Endodermal cell (in vitro differentiated cells): ENCODE measurements around the gene SCIN. TPM values are rescaled to one million over a fixed set of nuclear protein-coding genes. Genes with fewer than 3 reads are reported as not detected.

Source experiments
- DNase-seq: peaks from one replicate; pipeline ENCODE4 v3.0.0-alpha.2; 2017
- H3K27ac ChIP-seq: 2 replicates; pipeline ENCODE4 v1.5.1; 2013; ENCODE audit warnings: mild to moderate bottlenecking, low read depth, low read length, moderate library complexity
- H3K27me3 ChIP-seq: 2 replicates; pipeline ENCODE4 v1.6.1; 2013; ENCODE audit warnings: mild to moderate bottlenecking, low read length, moderate library complexity; ENCODE audit not compliant: insufficient read depth, control insufficient read depth, poor library complexity, severe bottlenecking
- H3K36me3 ChIP-seq: 2 replicates; pipeline ENCODE4 v1.7.0; 2013; ENCODE audit warnings: mild to moderate bottlenecking, low read length, moderate library complexity; ENCODE audit not compliant: control insufficient read depth, insufficient read depth
- H3K4me1 ChIP-seq: one replicate; pipeline ENCODE4 v1.7.0; 2013; ENCODE audit warnings: low read length; ENCODE audit not compliant: control insufficient read depth, insufficient read depth
- H3K4me3 ChIP-seq: 2 replicates; pipeline ENCODE4 v1.5.1; 2013; ENCODE audit warnings: mild to moderate bottlenecking, low read length, moderate library complexity
- H3K9ac ChIP-seq: 2 replicates; pipeline ENCODE4 v1.6.1; 2013; ENCODE audit warnings: mild to moderate bottlenecking, low read length, moderate library complexity; ENCODE audit not compliant: poor library complexity, severe bottlenecking; ENCODE audit errors: extremely low read depth
- H3K9me3 ChIP-seq: 2 replicates; pipeline ENCODE4 v1.6.1; 2013; ENCODE audit warnings: mild to moderate bottlenecking, low read length, moderate library complexity; ENCODE audit not compliant: control insufficient read depth
- H3K27ac Mint-ChIP-seq: 2 replicates; pipeline ENCODE4 v1.8.0; 2020; ENCODE audit warnings: mixed read lengths
- H3K27me3 Mint-ChIP-seq: 2 replicates; pipeline ENCODE4 v1.8.0; 2021; ENCODE audit warnings: mild to moderate bottlenecking, mixed read lengths; ENCODE audit not compliant: insufficient read depth
- H3K36me3 Mint-ChIP-seq: 2 replicates; pipeline ENCODE4 v1.8.0; 2020; ENCODE audit warnings: low read depth, mixed read lengths
- H3K4me1 Mint-ChIP-seq: 2 replicates; pipeline ENCODE4 v1.8.0; 2020; ENCODE audit warnings: mixed read lengths
- H3K4me3 Mint-ChIP-seq: 2 replicates; pipeline ENCODE4 v1.8.0; 2020; ENCODE audit warnings: mild to moderate bottlenecking, moderate library complexity, mixed read lengths
- H3K9me3 Mint-ChIP-seq: 2 replicates; pipeline ENCODE4 v1.8.0; 2020; ENCODE audit warnings: mild to moderate bottlenecking, mixed read lengths
- WGBS, 2 experiments: methylation state at CpG; one replicate each; pipeline versions ENCODE4 v1.1.5 to v1.1.7; 2013; ENCODE audit warnings: missing lambda C conversion rate in 2 of 2, mixed read lengths in 1 of 2; ENCODE audit not compliant: insufficient coverage in 1 of 2, insufficient read length in 1 of 2; 5-methylcytosine and 5-hydroxymethylcytosine counted together
- total RNA-seq, 2 donors: library from RNA; stranded (reverse); fragmentation: NEBNext Ultra II Directional in 1 of 2; extraction: Animal tissue kit (Norgen Biotek cat#: 25700) in 1 of 2; gene quantifications; 2 replicates in 1 of 2; 3 replicates in 1 of 2; pipeline ENCODE4 v1.2.1, GENCODE V29; 2021
- TF ChIP-seq, protein P1 (sequence below): fragments of 200-600 bp; sonication (generic); conservative IDR thresholded peaks from 2 replicates; pipeline ENCODE4 v1.5.0; 2021; ENCODE audit warnings: antibody characterized with exemption, mild to moderate bottlenecking

Gene SCIN
- total RNA-seq, 2 donors from 2014 or later, result 0.15 TPM; not detected in 1

DNA sequence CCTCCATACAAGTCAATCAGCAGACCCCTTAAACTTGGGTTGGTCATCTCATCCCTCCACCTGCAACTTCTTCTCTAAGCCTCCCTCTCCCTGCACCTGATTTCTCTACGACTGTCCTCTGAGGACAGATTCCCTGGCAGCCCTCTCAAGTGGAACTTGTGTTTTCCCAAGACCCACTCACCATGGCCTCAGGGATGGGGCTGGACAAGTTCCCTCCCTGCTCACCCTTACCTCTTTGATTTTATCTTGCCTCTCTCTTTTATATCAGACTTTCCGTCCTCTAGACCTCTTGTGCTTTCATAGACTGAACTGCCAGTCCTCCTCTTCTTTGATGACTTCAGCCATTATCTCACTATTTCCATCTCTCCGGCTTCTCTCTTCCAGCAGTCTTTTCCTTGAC is 70.7 kb downstream of the SCIN start:
- H3K4me3 ChIP-seq, result no peak overlapping the region
- H3K4me3 Mint-ChIP-seq, result no peak overlapping the region
- H3K9me3 ChIP-seq, result no peaks in the 10 kb centered on the region
- no peaks in the 10 kb centered on the region for H3K36me3 ChIP-seq
- no peaks in the 10 kb centered on the region for H3K27me3 ChIP-seq
- no peak overlapping the region for H3K9ac ChIP-seq
- H3K4me1 ChIP-seq, result no peaks in the 10 kb centered on the region
- no peaks in the 10 kb centered on the region for H3K27me3 Mint-ChIP-seq
- H3K4me1 Mint-ChIP-seq, result no peaks in the 10 kb centered on the region
- DNase-seq, result no peak
- H3K36me3 Mint-ChIP-seq, result no peaks in the 10 kb centered on the region
- WGBS, 2 experiments, result 81 to 94% methylated on average over 3 of the region's 3 CpGs
- no peak overlapping the region for H3K27ac ChIP-seq
- H3K27ac Mint-ChIP-seq, result no peak overlapping the region
- no peaks in the 10 kb centered on the region for H3K9me3 Mint-ChIP-seq
- TF ChIP-seq, protein P1, sequence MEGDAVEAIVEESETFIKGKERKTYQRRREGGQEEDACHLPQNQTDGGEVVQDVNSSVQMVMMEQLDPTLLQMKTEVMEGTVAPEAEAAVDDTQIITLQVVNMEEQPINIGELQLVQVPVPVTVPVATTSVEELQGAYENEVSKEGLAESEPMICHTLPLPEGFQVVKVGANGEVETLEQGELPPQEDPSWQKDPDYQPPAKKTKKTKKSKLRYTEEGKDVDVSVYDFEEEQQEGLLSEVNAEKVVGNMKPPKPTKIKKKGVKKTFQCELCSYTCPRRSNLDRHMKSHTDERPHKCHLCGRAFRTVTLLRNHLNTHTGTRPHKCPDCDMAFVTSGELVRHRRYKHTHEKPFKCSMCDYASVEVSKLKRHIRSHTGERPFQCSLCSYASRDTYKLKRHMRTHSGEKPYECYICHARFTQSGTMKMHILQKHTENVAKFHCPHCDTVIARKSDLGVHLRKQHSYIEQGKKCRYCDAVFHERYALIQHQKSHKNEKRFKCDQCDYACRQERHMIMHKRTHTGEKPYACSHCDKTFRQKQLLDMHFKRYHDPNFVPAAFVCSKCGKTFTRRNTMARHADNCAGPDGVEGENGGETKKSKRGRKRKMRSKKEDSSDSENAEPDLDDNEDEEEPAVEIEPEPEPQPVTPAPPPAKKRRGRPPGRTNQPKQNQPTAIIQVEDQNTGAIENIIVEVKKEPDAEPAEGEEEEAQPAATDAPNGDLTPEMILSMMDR, result no peak

DNA sequence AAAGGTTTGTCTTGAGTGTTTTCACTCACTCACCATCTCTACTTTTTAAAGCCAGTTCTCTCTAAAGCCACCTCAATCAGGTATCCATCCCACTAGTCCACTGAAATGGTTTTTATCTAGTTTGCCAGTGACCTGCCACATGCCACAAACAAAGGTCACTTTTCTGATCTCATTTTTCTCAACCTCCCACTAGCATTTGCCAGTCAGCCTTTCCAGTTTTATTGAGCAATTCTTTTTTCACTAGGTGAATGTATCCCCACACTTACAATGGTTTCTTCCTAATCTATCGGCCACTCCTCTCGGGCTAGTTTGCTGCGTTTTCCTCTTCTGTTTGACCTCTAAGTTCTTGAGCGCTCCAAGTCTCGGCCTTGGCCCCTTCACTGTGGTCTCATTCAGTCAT is 72.0 kb downstream of the SCIN start:
- no peaks in the 10 kb centered on the region for H3K9me3 Mint-ChIP-seq
- no peaks in the 10 kb centered on the region for H3K4me1 Mint-ChIP-seq
- no peaks in the 10 kb centered on the region for H3K36me3 Mint-ChIP-seq

DNA sequence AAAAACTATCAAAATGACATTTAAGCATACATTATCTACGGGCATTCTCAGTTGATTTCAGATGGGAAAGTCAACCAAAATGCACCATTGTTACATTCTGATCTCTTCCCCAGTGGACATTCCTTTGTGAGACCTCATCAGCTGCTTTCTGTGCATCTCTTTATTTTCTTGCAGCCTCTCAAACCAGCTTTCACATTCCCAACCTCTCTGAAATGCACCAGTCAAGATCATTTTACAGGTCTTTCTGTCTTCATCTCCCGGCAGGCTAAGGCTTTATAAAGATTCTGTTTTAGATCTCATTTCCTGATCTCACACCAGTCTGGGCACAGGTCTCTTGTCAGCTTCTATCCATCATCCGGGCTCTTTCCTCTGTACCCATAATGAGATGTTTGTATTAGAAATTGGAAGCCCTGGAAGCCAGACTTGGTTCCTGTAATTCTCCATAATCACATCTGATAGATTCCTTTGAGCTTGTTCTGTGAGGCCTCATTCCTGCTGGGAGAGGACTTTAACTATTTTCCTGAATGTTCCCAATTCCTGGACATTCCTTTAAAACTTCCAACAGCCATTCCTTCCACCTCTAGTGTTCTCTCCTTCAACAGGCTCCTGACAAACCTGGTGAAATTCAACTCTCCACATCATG is 72.6 kb downstream of the SCIN start:
- H3K27ac ChIP-seq, result no peak overlapping the region
- no peak overlapping the region for H3K4me3 ChIP-seq
- no peak for DNase-seq
- no peaks in the 10 kb centered on the region for H3K4me1 Mint-ChIP-seq
- H3K4me3 Mint-ChIP-seq, result no peak overlapping the region
- no peaks in the 10 kb centered on the region for H3K4me1 ChIP-seq
- no peaks in the 10 kb centered on the region for H3K27me3 Mint-ChIP-seq
- H3K27me3 ChIP-seq, result no peaks in the 10 kb centered on the region
- no peaks in the 10 kb centered on the region for H3K36me3 Mint-ChIP-seq
- no peak overlapping the region for H3K27ac Mint-ChIP-seq
- no peaks in the 10 kb centered on the region for H3K9me3 Mint-ChIP-seq
- TF ChIP-seq, protein P1, result no peak
- no peaks in the 10 kb centered on the region for H3K36me3 ChIP-seq
- H3K9me3 ChIP-seq, result no peaks in the 10 kb centered on the region
- 80 to 91% methylated on average over 2 to 3 of the region's 3 CpGs for WGBS, 2 experiments
- no peak overlapping the region for H3K9ac ChIP-seq

More for the DNA sequence above, 72.0 kb downstream of the SCIN start:
- Histone ChIP-seq H3K9ac (no peak overlapping the region), H3K27ac (no peak overlapping the region), H3K36me3 (no peaks in the 10 kb centered on the region), H3K4me3 (no peak overlapping the region), H3K9me3 (no peaks in the 10 kb centered on the region), H3K27me3 (no peaks in the 10 kb centered on the region), H3K4me1 (no peaks in the 10 kb centered on the region)
- Mint-ChIP-seq H3K4me3 (no peak overlapping the region), H3K27me3 (no peaks in the 10 kb centered on the region), H3K27ac (no peak overlapping the region)
- DNase-seq, result no peak
- WGBS, 2 experiments, result 96% methylated on average over 5 of the region's 5 CpGs
- TF ChIP-seq, protein P1, result no peak
